Ramos (cell line): Measurements from ENCODE around the gene UGGT2.
"Not testable (repeated sequence)": the region's sequence is repeated elsewhere in the genome, so short reads cannot be mapped to it uniquely, and the experiment has no call there.

Experiments
- in situ Hi-C: fragments of 300-500 bp; cut with MboI; formaldehyde crosslinking; loops from one replicate; pipeline ENCODE4 v1.14.3; 2022; ENCODE audit warnings: low sequenced_read_pairs; ENCODE audit not compliant: unreplicated experiment

UGGT2 gene

GRCh38 chr13:96050955-96051354, 2.2 kb downstream of the UGGT2 start:
- in situ Hi-C loops = not testable (repeated sequence)

- in situ Hi-C loops = not testable (repeated sequence)
Measured at GRCh38 chr13:96046449-96047126, 6.6 kb downstream of the UGGT2 start.

GRCh38 chr13:96044238-96044637, 9.0 kb downstream of the UGGT2 start:
- in situ Hi-C loops = no loop called here

- in situ Hi-C loops = no loop called here
Measured at GRCh38 chr13:96041326-96042110, 11.7 kb downstream of the UGGT2 start.

GRCh38 chr13:96036515-96036914, 16.7 kb downstream of the UGGT2 start:
- in situ Hi-C loops = no loop called here

GRCh38 chr13:96034662-96035061, 18.5 kb downstream of the UGGT2 start:
- in situ Hi-C loops = no loop called here

GRCh38 chr13:96033220-96034015, 19.8 kb downstream of the UGGT2 start:
- in situ Hi-C loops = no loop called here

- in situ Hi-C loops = no loop called here
Measured at GRCh38 chr13:96032717-96033116, 20.5 kb downstream of the UGGT2 start.

- in situ Hi-C loops = no loop called here
Measured at GRCh38 chr13:96029002-96029401, 24.2 kb downstream of the UGGT2 start.

- in situ Hi-C loops = no loop called here
Measured at GRCh38 chr13:96027496-96027895, 25.7 kb downstream of the UGGT2 start.

GRCh38 chr13:96025283-96025682, 27.9 kb downstream of the UGGT2 start:
- in situ Hi-C loops = no loop called here

- in situ Hi-C loops = no loop called here
Measured at GRCh38 chr13:96020931-96021330, 32.3 kb downstream of the UGGT2 start.

- in situ Hi-C loops = no loop called here
Measured at GRCh38 chr13:96020155-96020575, 33.0 kb downstream of the UGGT2 start.

GRCh38 chr13:96018135-96018534, 35.1 kb downstream of the UGGT2 start:
- in situ Hi-C loops = no loop called here

GRCh38 chr13:96011291-96011872, 41.8 kb downstream of the UGGT2 start:
- in situ Hi-C loops = no loop called here

GRCh38 chr13:96003304-96003703, 49.9 kb downstream of the UGGT2 start:
- in situ Hi-C loops = no loop called here

- in situ Hi-C loops = no loop called here
Measured at GRCh38 chr13:96002322-96003131, 50.7 kb downstream of the UGGT2 start.

- in situ Hi-C loops = no loop called here
Measured at GRCh38 chr13:96000069-96000468, 53.1 kb downstream of the UGGT2 start.

GRCh38 chr13:95987841-95988240, 65.4 kb downstream of the UGGT2 start:
- in situ Hi-C loops = no loop called here

GRCh38 chr13:95982144-95982543, 71.1 kb downstream of the UGGT2 start:
- in situ Hi-C loops = no loop called here
